GM21737 (cell line): Measurements from ENCODE around the gene GPR89A.
"Not testable (repeated sequence)": the region's sequence is repeated elsewhere in the genome, so short reads cannot be mapped to it uniquely, and the experiment has no call there.

Experiments used
- ATAC-seq: cut with Tn5 transposase; IDR thresholded peaks from one replicate; pipeline ENCODE4 v1.9.1; 2021; ENCODE audit warnings: mild to moderate bottlenecking, moderate library complexity; ENCODE audit not compliant: unreplicated experiment

The GPR89A gene

GRCh38 chr1:145684858-145685257, 77.1 kb downstream of the GPR89A start:
- not testable (repeated sequence) for ATAC-seq

GRCh38 chr1:145686078-145686477, 78.3 kb downstream of the GPR89A start:
- ATAC-seq, result not testable (repeated sequence)

GRCh38 chr1:145688328-145688727, 80.5 kb downstream of the GPR89A start:
- no peak for ATAC-seq

- no peak for ATAC-seq
Measured at GRCh38 chr1:145688924-145689323, 81.1 kb downstream of the GPR89A start.

GRCh38 chr1:145689922-145690321, 82.1 kb downstream of the GPR89A start:
- no peak for ATAC-seq

- peak; percentile 82 for ATAC-seq
Measured at GRCh38 chr1:145690587-145691558, 83.1 kb downstream of the GPR89A start.

GRCh38 chr1:145692785-145693443, 85.1 kb downstream of the GPR89A start:
- no peak for ATAC-seq

- ATAC-seq, result no peak
Measured at GRCh38 chr1:145695821-145696629, 88.2 kb downstream of the GPR89A start.

- no peak for ATAC-seq
Measured at GRCh38 chr1:145696630-145696960, 88.8 kb downstream of the GPR89A start.

- no peak for ATAC-seq
Measured at GRCh38 chr1:145701306-145701862, 93.6 kb downstream of the GPR89A start.

- no peak for ATAC-seq
Measured at GRCh38 chr1:145702052-145702451, 94.3 kb downstream of the GPR89A start.

GRCh38 chr1:145702826-145703225, 95.0 kb downstream of the GPR89A start:
- ATAC-seq, result no peak

- ATAC-seq, result no peak
Measured at GRCh38 chr1:145705622-145706021, 97.8 kb downstream of the GPR89A start.

GRCh38 chr1:145706086-145706664, 98.4 kb downstream of the GPR89A start:
- no peak for ATAC-seq

- no peak for ATAC-seq
Measured at GRCh38 chr1:145707183-145707867, 99.5 kb downstream of the GPR89A start, which contains the start of gene PDZK1. Gene PDZK1, minus strand, starts transcription at chr1:145707368. Its CDS starts 19,347 bp downstream, at chr1:145688021.

GRCh38 chr1:145708063-145708462, 100.3 kb downstream of the GPR89A start:
- ATAC-seq, result no peak

GRCh38 chr1:145710291-145711027, 102.7 kb downstream of the GPR89A start:
- ATAC-seq, result no peak

GRCh38 chr1:145711213-145711651, 103.4 kb downstream of the GPR89A start:
- ATAC-seq, result no peak

- ATAC-seq, result no peak
Measured at GRCh38 chr1:145714524-145715111, 106.8 kb downstream of the GPR89A start.
